K562 (cell line): ENCODE measurements around the gene CENPV. TPM values are rescaled to one million over a fixed set of nuclear protein-coding genes. Genes with fewer than 3 reads are reported as not detected.

ENCODE experiments used
- ADNP ChIP-seq: fragments of 200-800 bp; sonication (Bioruptor generic); IDR thresholded peaks from 2 replicates; pipeline ENCODE4 v1.6.1; 2016; ENCODE audit warnings: missing genetic modification characterization, missing compliant biosample characterization
- BCL6 ChIP-seq: fragments of 250-450 bp; sonication (Bioruptor Pico); IDR thresholded peaks from 2 replicates; pipeline ENCODE4 v1.4.0; 2020
- BRD9 ChIP-seq: fragments of 450-650 bp; IDR thresholded peaks from 2 replicates; pipeline ENCODE4 v1.6.1; 2018; ENCODE audit warnings: low read depth; ENCODE audit not compliant: partially characterized antibody
- C11orf30 ChIP-seq: fragments of 450-650 bp; IDR thresholded peaks from 2 replicates; pipeline ENCODE4 v1.6.1; 2016; ENCODE audit warnings: low read depth, mild to moderate bottlenecking
- CREB3 ChIP-seq: fragments of 450-650 bp; conservative IDR thresholded peaks from 2 replicates; pipeline ENCODE4 v1.6.1; 2016; ENCODE audit warnings: missing genetic modification characterization, low read depth, mild to moderate bottlenecking, missing compliant biosample characterization, moderate library complexity
- CTBP1 ChIP-seq: fragments of 450-650 bp; IDR thresholded peaks from 2 replicates; pipeline ENCODE4 v1.6.1; 2016; ENCODE audit warnings: borderline replicate concordance
- DNMT1 ChIP-seq: fragments of 450-650 bp; IDR thresholded peaks from 2 replicates; pipeline ENCODE4 v1.6.1; 2016; ENCODE audit warnings: antibody characterized with exemption, mild to moderate bottlenecking
- ETS1 ChIP-seq: conservative IDR thresholded peaks from 2 replicates; pipeline ENCODE4 v1.6.1; 2011; ENCODE audit warnings: low read depth, mild to moderate bottlenecking, low read length; ENCODE audit not compliant: control insufficient read depth
- FIP1L1 ChIP-seq: fragments of 200-400 bp; formaldehyde crosslinking; IDR thresholded peaks from 2 replicates; pipeline ENCODE4 v1.6.1; 2018; ENCODE audit warnings: mild to moderate bottlenecking, low read depth, low read length; ENCODE audit not compliant: poor library complexity, severe bottlenecking
- GATA2 ChIP-seq: sonication (generic); formaldehyde crosslinking; IDR thresholded peaks from 2 replicates; pipeline ENCODE4 v1.4.0; 2020; ENCODE audit warnings: mild to moderate bottlenecking, missing genetic modification reagents
- GATAD2A ChIP-seq: fragments of 450-650 bp; IDR thresholded peaks from 2 replicates; pipeline ENCODE4 v1.6.1; 2017
- HNRNPK ChIP-seq: fragments of 200-400 bp; formaldehyde crosslinking; IDR thresholded peaks from one replicate; pipeline ENCODE4 v1.6.1; 2018; ENCODE audit warnings: mild to moderate bottlenecking, low read depth, low read length; ENCODE audit not compliant: poor library complexity, severe bottlenecking
- HOXB6 ChIP-seq: fragments of 250-450 bp; sonication (Bioruptor Pico); IDR thresholded peaks from 2 replicates; pipeline ENCODE4 v1.5.1; 2022; ENCODE audit warnings: mild to moderate bottlenecking, borderline replicate concordance
- JUN ChIP-seq, 2 experiments: sonication (generic) in 1 of 2; formaldehyde crosslinking in 1 of 2; IDR thresholded peaks; 2 replicates each; pipeline versions ENCODE4 v1.6.1 to v1.8.0; 2012 to 2022; ENCODE audit warnings: borderline replicate concordance in 2 of 2, mild to moderate bottlenecking in 2 of 2, improper control_type of control experiment in 1 of 2, low read depth in 1 of 2, low read length in 1 of 2, missing genetic modification reagents in 1 of 2
- JUND ChIP-seq, 2 experiments: IDR thresholded peaks; 2 replicates in 1 of 2; 3 replicates in 1 of 2; pipeline ENCODE4 v1.6.1; 2011; ENCODE audit warnings: borderline replicate concordance in 2 of 2, low read depth in 2 of 2, low read length in 2 of 2, improper control_type of control experiment in 1 of 2, missing biosample characterization in 1 of 2, missing genetic modification characterization in 1 of 2, missing genetic modification reagents in 1 of 2
- KLF16 ChIP-seq: IDR thresholded peaks from 2 replicates; pipeline ENCODE4 v1.6.1; 2016; ENCODE audit warnings: antibody characterized with exemption
- KLF6 ChIP-seq: fragments of 250-450 bp; sonication (Bioruptor Pico); IDR thresholded peaks from 2 replicates; pipeline ENCODE4 v1.4.0; 2020; ENCODE audit warnings: mild to moderate bottlenecking, moderate library complexity, borderline replicate concordance
- MXD1 ChIP-seq: fragments of 250-450 bp; sonication (Bioruptor Pico); IDR thresholded peaks from 2 replicates; pipeline ENCODE4 v1.8.0; 2021; ENCODE audit warnings: borderline replicate concordance, mild to moderate bottlenecking, moderate library complexity; ENCODE audit not compliant: poor library complexity, severe bottlenecking
- PHF20 ChIP-seq: fragments of 450-650 bp; IDR thresholded peaks from 2 replicates; pipeline ENCODE4 v1.6.1; 2018; ENCODE audit not compliant: partially characterized antibody
- TBL1XR1 ChIP-seq, 2 experiments: IDR thresholded peaks; 2 replicates each; pipeline ENCODE4 v1.6.1; 2012; ENCODE audit warnings: improper control_type of control experiment in 2 of 2, low read length in 2 of 2, mild to moderate bottlenecking in 1 of 2
- ZBTB7A ChIP-seq: IDR thresholded peaks from 2 replicates; pipeline ENCODE4 v1.6.1; 2011; ENCODE audit warnings: low read depth, mild to moderate bottlenecking, low read length, moderate library complexity, borderline replicate concordance; ENCODE audit not compliant: control insufficient read depth
- ZNF175 ChIP-seq: fragments of 200-800 bp; sonication (Bioruptor generic); IDR thresholded peaks from 2 replicates; pipeline ENCODE4 v1.6.1; 2016; ENCODE audit warnings: low read depth, mild to moderate bottlenecking, missing genetic modification characterization, missing compliant biosample characterization
- ZNF23 ChIP-seq: fragments of 250-450 bp; sonication (Bioruptor Pico); IDR thresholded peaks from 2 replicates; pipeline ENCODE4 v1.4.0; 2020; ENCODE audit warnings: mild to moderate bottlenecking
- ZNF41 ChIP-seq: fragments of 250-450 bp; sonication (Bioruptor Pico); conservative IDR thresholded peaks from 2 replicates; pipeline ENCODE4 v1.4.0; 2020; ENCODE audit warnings: mild to moderate bottlenecking
- ZNF586 ChIP-seq: fragments of 450-650 bp; formaldehyde crosslinking; conservative IDR thresholded peaks from 2 replicates; pipeline ENCODE4 v1.4.0; 2020; ENCODE audit warnings: mild to moderate bottlenecking, moderate library complexity
- polyA plus RNA-seq, 8 experiments: library from polyadenylated mRNA; depleted of rRNA in 4 of 8; stranded (reverse) in 5 of 8; unstranded in 3 of 8; fragments of >200 nt; fragmentation: Nextera tagmentation in 2 of 8; fragmentation: Illumina TruSeq in 1 of 8; extraction: Ambion mirVana in 2 of 8; extraction: Trizol in 1 of 8; gene quantifications; 2 replicates each; pipeline versions ENCODE4 v1.2.1 to v1.2.3, GENCODE V29; 2011 to 2014; ENCODE audit warnings: inconsistent platforms in 1 of 8, missing spikeins in 1 of 8
- total RNA-seq, 7 experiments: library from RNA; depleted of rRNA in 6 of 7; stranded (reverse); fragments of >200 nt in 6 of 7; fragmentation: Illumina TruSeq in 2 of 7; extraction: Trizol in 2 of 7; gene quantifications; 2 replicates each; pipeline versions ENCODE4 v1.2.1 to v1.2.3, GENCODE V29; 2011 to 2021; ENCODE audit warnings: low replicate concordance in 1 of 7

CENPV gene
- total and polyA plus RNA-seq, 9 of the 15 experiments (the other 6 are each of a cell fraction or from before 2014, with no cell fraction given): 17.8 to 131 (median 89.3) TPM

- TF ChIP-seq JUN (IDR thresholded peaks at IDR 0.05; ENCODE audit: borderline replicate concordance, low read depth, low read length): no peak
- TF ChIP-seq JUN (CRISPR knock-in tag; IDR thresholded peaks at IDR 0.05; ENCODE audit: borderline replicate concordance): no peak
- no peak for TF ChIP-seq C11orf30
- no peak for TF ChIP-seq BRD9
- TF ChIP-seq ETS1: no peak
- TF ChIP-seq ZNF586 (CRISPR knock-in tag): no peak
- no peak for TF ChIP-seq HNRNPK
- TF ChIP-seq ZNF175 (CRISPR knock-in tag): no peak
- peak; percentile 40; the same call in 1 of the 2 replicates for TF ChIP-seq CTBP1
- TF ChIP-seq HOXB6: no peak
- no peak for TF ChIP-seq JUND (IDR thresholded peaks at IDR 0.05; ENCODE audit: borderline replicate concordance, low read depth, low read length)
- no peak for TF ChIP-seq JUND (tag; IDR thresholded peaks at IDR 0.05; ENCODE audit: borderline replicate concordance, low read depth, low read length)
- no peak for TF ChIP-seq ZBTB7A
- TF ChIP-seq GATA2 (CRISPR knock-in tag): peak; percentile 39; the same call in 1 of the 2 replicates
- TF ChIP-seq ZNF41 (CRISPR knock-in tag): no peak
- TF ChIP-seq PHF20: no peak
- peak; percentile 54; the same call in 1 of the 2 replicates for TF ChIP-seq KLF16
- no peak for TF ChIP-seq ZNF23 (CRISPR knock-in tag)
- no peak for TF ChIP-seq ADNP (tag)
- TF ChIP-seq CREB3 (tag): no peak
- TF ChIP-seq GATAD2A: no peak
- TF ChIP-seq DNMT1: no peak
- no peak for TF ChIP-seq FIP1L1
- no peak for TF ChIP-seq BCL6 (CRISPR knock-in tag)
- no peak for TF ChIP-seq TBL1XR1 (IDR thresholded peaks at IDR 0.05; ENCODE audit: low read length in 2 of 2)
- no peak for TF ChIP-seq KLF6 (CRISPR knock-in tag)
- TF ChIP-seq MXD1 (CRISPR knock-in tag): no peak
- TF ChIP-seq, all 486 proteins: peak for 24
Observed at GRCh38 chr17:16298140-16298662, 55.1 kb downstream of the CENPV start (continued).
